HCT116 (cell line): ENCODE data around the gene ZNF135. TPM values are rescaled to one million over a fixed set of nuclear protein-coding genes. Genes with fewer than 3 reads are reported as not detected.

ENCODE experiments used
- ATAC-seq: fragments of 200-7000 bp; cut with Tn5 transposase; 2 replicates; pipeline ENCODE4 v1.9.1; 2020; ENCODE audit warnings: mild to moderate bottlenecking, moderate library complexity
- BruUV-seq: library from RNA; stranded (reverse); fragments of 400-500 nt; replicated peaks from 2 replicates; lab custom pipeline; 2021; lab: Mats Ljungman, UMichigan
- CTCF ChIA-PET: fragments of 300-600 bp; sonication (Branson Sonifier 250); formaldehyde crosslinking; loops from one replicate; lab custom pipeline; 2021; ENCODE audit warnings: antibody characterized with exemption; lab: Charles Lee
- POLR2A ChIA-PET: fragments of 300-600, 350-600 bp; sonication (Branson Sonifier 250); formaldehyde crosslinking; loops from one replicate; lab custom pipeline; 2021; ENCODE audit warnings: antibody characterized with exemption; lab: Charles Lee
- RAD21 ChIA-PET, 2 experiments: fragments of 300-600 bp; sonication (Branson Sonifier 250); formaldehyde crosslinking; loops; one replicate each; lab custom pipeline; 2023; ENCODE audit warnings: low total read pairs in 2 of 2; ENCODE audit not compliant: uncharacterized antibody in 2 of 2, unreplicated experiment in 2 of 2, low non-redundant PET in 1 of 2; lab: Charles Lee
- DNase-seq: peaks from one replicate; pipeline ENCODE4 v3.0.0-alpha.2; 2010; ENCODE audit warnings: low read depth, low spot score
- H2AFZ ChIP-seq: fragments of 200-600 bp; shearing (Covaris generic), sonication (generic); 2 replicates; pipeline ENCODE4 v1.6.1; 2017; ENCODE audit warnings: low read depth, mixed run types, mixed read lengths, antibody characterized with exemption, low read length; ENCODE audit not compliant: poor library complexity, severe bottlenecking
- H3K27ac ChIP-seq: 2 replicates; pipeline ENCODE4 v1.5.1; 2012; ENCODE audit warnings: low read depth, low read length
- H3K27me3 ChIP-seq: fragments of 200-600 bp; sonication (generic); 2 replicates; pipeline ENCODE4 v1.6.1; 2016; ENCODE audit warnings: mixed run types, low read length, mixed read lengths; ENCODE audit not compliant: insufficient read depth
- H3K36me3 ChIP-seq, 2 experiments: fragments of 200-500 bp in 1 of 2; fragments of 200-600 bp in 1 of 2; sonication (Bioruptor generic) in 1 of 2; sonication (generic) in 1 of 2; 2 replicates each; pipeline versions ENCODE4 v1.5.1 to v1.6.1; 2014 to 2016; ENCODE audit warnings: low read length in 2 of 2, inconsistent platforms in 1 of 2, mixed read lengths in 1 of 2, mixed run types in 1 of 2; ENCODE audit not compliant: insufficient read depth in 2 of 2, control insufficient read depth in 1 of 2
- H3K4me1 ChIP-seq, 2 experiments: fragments of 200-600 bp in 1 of 2; sonication (generic) in 1 of 2; 2 replicates each; pipeline versions ENCODE4 v1.5.1 to v1.6.1; 2012 to 2017; ENCODE audit warnings: low read length in 2 of 2, inconsistent platforms in 1 of 2, mild to moderate bottlenecking in 1 of 2, mixed read lengths in 1 of 2, mixed run types in 1 of 2, moderate library complexity in 1 of 2; ENCODE audit not compliant: insufficient read depth in 2 of 2, control insufficient read depth in 1 of 2
- H3K4me2 ChIP-seq: fragments of 200-600 bp; sonication (generic); 2 replicates; pipeline ENCODE4 v1.6.1; 2017; ENCODE audit warnings: mixed run types, low read length, mixed read lengths
- H3K4me3 ChIP-seq, 2 experiments: fragments of 200-600 bp in 1 of 2; sonication (generic) in 1 of 2; replicated peaks in 1 of 2; 2 replicates each; pipeline ENCODE4 v1.5.1; 2011 to 2016; ENCODE audit warnings: low read length in 2 of 2, control low read depth in 1 of 2, low read depth in 1 of 2, mild to moderate bottlenecking in 1 of 2, mixed read lengths in 1 of 2, mixed run types in 1 of 2
- H3K79me2 ChIP-seq: fragments of 200-600 bp; sonication (generic); 2 replicates; pipeline ENCODE4 v1.6.1; 2017; ENCODE audit warnings: mild to moderate bottlenecking, mixed run types, low read length, moderate library complexity, mixed read lengths; ENCODE audit not compliant: insufficient read depth
- H3K9ac ChIP-seq: fragments of 200-600 bp; sonication (generic); 2 replicates; pipeline ENCODE4 v1.6.1; 2016; ENCODE audit warnings: low read length, mixed read lengths
- H3K9me2 ChIP-seq: fragments of 200-600 bp; sonication (generic), shearing (Covaris generic); 2 replicates; pipeline ENCODE4 v1.6.1; 2017; ENCODE audit warnings: mixed run types, mild to moderate bottlenecking, moderate library complexity; ENCODE audit not compliant: insufficient read depth
- H3K9me3 ChIP-seq, 2 experiments: fragments of 200-500 bp in 1 of 2; fragments of 200-600 bp in 1 of 2; sonication (Bioruptor generic) in 1 of 2; sonication (generic) in 1 of 2; 2 replicates each; pipeline ENCODE4 v1.6.1; 2014 to 2017; ENCODE audit warnings: low read length in 2 of 2, mixed read lengths in 2 of 2, inconsistent platforms in 1 of 2, low read depth in 1 of 2, mild to moderate bottlenecking in 1 of 2, mixed run types in 1 of 2, moderate library complexity in 1 of 2; ENCODE audit not compliant: control insufficient read depth in 1 of 2, insufficient read depth in 1 of 2
- H4K20me1 ChIP-seq: fragments of 200-600 bp; sonication (generic), shearing (Covaris generic); 2 replicates; pipeline ENCODE4 v1.6.1; 2017; ENCODE audit warnings: mixed run types, mild to moderate bottlenecking, moderate library complexity; ENCODE audit not compliant: insufficient read depth
- CEBPB ChIP-seq: IDR thresholded peaks from 2 replicates; pipeline ENCODE4 v1.6.1; 2012; ENCODE audit warnings: low read depth
- ELF1 ChIP-seq: IDR thresholded peaks from 2 replicates; pipeline ENCODE4 v1.6.1; 2012; ENCODE audit warnings: low read depth, borderline replicate concordance
- JUND ChIP-seq: IDR thresholded peaks from 2 replicates; pipeline ENCODE4 v1.6.1; 2012
- MAX ChIP-seq: IDR thresholded peaks from 2 replicates; pipeline ENCODE4 v1.6.1; 2012
- POLR2A ChIP-seq: IDR thresholded peaks from 2 replicates; pipeline ENCODE4 v1.7.0; 2011; ENCODE audit warnings: borderline replicate concordance; ENCODE audit not compliant: insufficient read depth, insufficient read length; ENCODE audit errors: extremely low read depth
- POLR2AphosphoS5 ChIP-seq: IDR thresholded peaks from 2 replicates; pipeline ENCODE4 v1.6.1; 2011; ENCODE audit warnings: mild to moderate bottlenecking, low read depth, low read length, moderate library complexity
- SIN3A ChIP-seq: IDR thresholded peaks from 2 replicates; pipeline ENCODE4 v1.6.1; 2012; ENCODE audit warnings: low read depth
- TCF7L2 ChIP-seq: IDR thresholded peaks from 2 replicates; pipeline ENCODE4 v1.7.0; 2011; ENCODE audit warnings: borderline replicate concordance, inconsistent platforms; ENCODE audit not compliant: insufficient read depth, insufficient read length; ENCODE audit errors: extremely low read depth
- YY1 ChIP-seq: IDR thresholded peaks from 2 replicates; pipeline ENCODE4 v1.6.1; 2011; ENCODE audit warnings: low read length, low read depth, moderate library complexity, mild to moderate bottlenecking; ENCODE audit not compliant: insufficient replicate concordance; ENCODE audit errors: extremely low read depth
- intact Hi-C: fragments of 100-400 bp; cut with micrococcal nuclease; formaldehyde crosslinking; loops from 2 replicates; pipeline ENCODE4 v1.10.0; 2022
- total RNA-seq: library from RNA; stranded (reverse); gene quantifications from one replicate; pipeline ENCODE4 v1.2.1, GENCODE V29; 2021; ENCODE audit not compliant: unreplicated experiment
- TF ChIP-seq, protein P1 (sequence below), 3 experiments: fragments of 200-600 bp in 1 of 3; sonication (generic) in 1 of 3; IDR thresholded peaks in 2 of 3; conservative IDR thresholded peaks in 1 of 3; 2 replicates each; pipeline ENCODE4 v1.5.1; 2012 to 2017; ENCODE audit warnings: low read depth in 2 of 3, low read length in 2 of 3, antibody characterized with exemption in 1 of 3, borderline replicate concordance in 1 of 3, control low read depth in 1 of 3, mild to moderate bottlenecking in 1 of 3, mixed read lengths in 1 of 3, mixed run types in 1 of 3, moderate library complexity in 1 of 3; ENCODE audit not compliant: insufficient read depth in 1 of 3

The ZNF135 gene
- total RNA-seq, 1 experiment from 2014 or later = not detected

DNA sequence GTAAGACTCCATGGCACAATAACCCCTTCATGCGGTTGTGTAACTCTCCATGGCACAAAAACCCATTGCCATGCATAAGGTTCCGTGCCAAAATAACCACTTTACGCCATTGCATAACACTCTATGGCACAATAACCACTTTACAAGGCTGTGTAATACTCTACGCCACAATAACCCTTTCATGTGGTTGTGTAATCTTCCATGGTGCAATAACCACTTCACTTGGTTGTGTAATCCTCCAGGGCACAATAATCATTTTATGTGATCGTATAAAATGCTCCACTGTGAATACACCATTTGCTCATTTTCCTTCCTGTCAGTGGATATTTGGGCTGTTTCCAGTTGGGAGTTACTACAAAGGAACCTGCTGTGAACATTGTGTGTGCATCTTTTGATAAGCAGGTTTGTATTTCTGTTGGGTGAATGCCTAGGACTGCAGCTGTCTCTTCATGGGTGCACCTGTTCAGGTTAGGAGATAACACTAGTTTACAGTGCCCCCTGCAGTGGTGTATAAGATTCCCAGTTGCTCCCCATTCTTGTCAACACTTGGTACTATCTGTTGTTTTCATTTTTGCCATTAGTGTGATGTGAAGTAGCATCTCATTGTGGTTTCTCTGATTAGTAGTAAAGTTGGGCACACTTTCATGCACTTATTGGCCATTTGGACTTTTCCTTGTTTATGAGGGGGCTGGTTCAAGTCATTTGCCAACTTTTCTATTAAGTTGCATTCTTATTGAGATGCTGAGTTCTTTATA is 60.1 kb downstream of the ZNF135 start:
- H4K20me1 ChIP-seq = no peaks in the 10 kb centered on the region
- H3K9me3 ChIP-seq = peaks cover 32 to 42% of the 10 kb centered on the region in 2 experiments; a peak in 2 of 4 replicates
- H3K9me2 ChIP-seq = no peaks in the 10 kb centered on the region
- no peak overlapping the region for H2AFZ ChIP-seq
- BruUV-seq = no TSS peak
- no peak overlapping the region for H3K9ac ChIP-seq
- no peak for DNase-seq
- RAD21 ChIA-PET = no interaction called here
- no peak overlapping the region for H3K27ac ChIP-seq
- H3K4me2 ChIP-seq = no peak overlapping the region
- TF ChIP-seq, protein P1, sequence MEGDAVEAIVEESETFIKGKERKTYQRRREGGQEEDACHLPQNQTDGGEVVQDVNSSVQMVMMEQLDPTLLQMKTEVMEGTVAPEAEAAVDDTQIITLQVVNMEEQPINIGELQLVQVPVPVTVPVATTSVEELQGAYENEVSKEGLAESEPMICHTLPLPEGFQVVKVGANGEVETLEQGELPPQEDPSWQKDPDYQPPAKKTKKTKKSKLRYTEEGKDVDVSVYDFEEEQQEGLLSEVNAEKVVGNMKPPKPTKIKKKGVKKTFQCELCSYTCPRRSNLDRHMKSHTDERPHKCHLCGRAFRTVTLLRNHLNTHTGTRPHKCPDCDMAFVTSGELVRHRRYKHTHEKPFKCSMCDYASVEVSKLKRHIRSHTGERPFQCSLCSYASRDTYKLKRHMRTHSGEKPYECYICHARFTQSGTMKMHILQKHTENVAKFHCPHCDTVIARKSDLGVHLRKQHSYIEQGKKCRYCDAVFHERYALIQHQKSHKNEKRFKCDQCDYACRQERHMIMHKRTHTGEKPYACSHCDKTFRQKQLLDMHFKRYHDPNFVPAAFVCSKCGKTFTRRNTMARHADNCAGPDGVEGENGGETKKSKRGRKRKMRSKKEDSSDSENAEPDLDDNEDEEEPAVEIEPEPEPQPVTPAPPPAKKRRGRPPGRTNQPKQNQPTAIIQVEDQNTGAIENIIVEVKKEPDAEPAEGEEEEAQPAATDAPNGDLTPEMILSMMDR (IDR thresholded peaks at IDR 0.05 in 2 of 3, conservative IDR thresholded peaks at IDR 0.05 in 1 of 3; ENCODE audit: borderline replicate concordance in 1 of 3, insufficient read depth in 1 of 3, low read depth in 2 of 3, low read length in 2 of 3) = no peak
- TF ChIP-seq POLR2AphosphoS5 (no peak), YY1 (no peak), SIN3A (no peak), CEBPB (no peak), ELF1 (no peak), MAX (no peak), JUND (no peak), TCF7L2 (no peak), POLR2A (no peak)
- H3K79me2 ChIP-seq = no peaks in the 10 kb centered on the region
- no peak for ATAC-seq
- CTCF ChIA-PET = no interaction called here
- no peaks in the 10 kb centered on the region for H3K27me3 ChIP-seq
- intact Hi-C loops = no loop called here
- POLR2A ChIA-PET = no interaction called here
- H3K36me3 ChIP-seq = no peaks in the 10 kb centered on the region
- no peaks in the 10 kb centered on the region for H3K4me1 ChIP-seq
- no peak overlapping the region for H3K4me3 ChIP-seq

Other genes with a start within 250 kb of the ZNF135 start
- 7.1 TPM for gene ZNF552, start 244.4 kb upstream of the ZNF135 start, total RNA-seq
- gene ZNF587B, start 229.0 kb upstream of the ZNF135 start, total RNA-seq = 14.1 TPM
- gene ZNF587, start 209.4 kb upstream of the ZNF135 start, total RNA-seq = 25.9 TPM
- 2.5 TPM for gene ZNF814, start 170.2 kb upstream of the ZNF135 start, total RNA-seq
- gene ZNF417, start 142.7 kb upstream of the ZNF135 start, total RNA-seq = 6.8 TPM
- gene ZNF418, start 123.9 kb upstream of the ZNF135 start, total RNA-seq = not detected
- gene ZNF256, start 111.6 kb upstream of the ZNF135 start, total RNA-seq = not detected
- not detected for gene C19orf18, start 84.7 kb upstream of the ZNF135 start, total RNA-seq
- 0.05 TPM for gene ZNF606, start 56.5 kb upstream of the ZNF135 start, total RNA-seq
- gene ZSCAN1, start 25.3 kb upstream of the ZNF135 start, total RNA-seq = not detected
- 0.12 TPM for gene ZSCAN18, start 38.9 kb downstream of the ZNF135 start, total RNA-seq
- gene ZNF329, start 91.5 kb downstream of the ZNF135 start, total RNA-seq = 1.7 TPM
- 7.8 TPM for gene ZNF274, start 123.8 kb downstream of the ZNF135 start, total RNA-seq
- 46.3 TPM for gene ZNF544, start 169.6 kb downstream of the ZNF135 start, total RNA-seq
- gene ZNF8, start 219.7 kb downstream of the ZNF135 start, total RNA-seq = 6.4 TPM
- gene ERVK3-1, start 246.1 kb downstream of the ZNF135 start, total RNA-seq = 28.1 TPM